ENCODE data around the gene MAML1. TPM values are rescaled to one million over a fixed set of nuclear protein-coding genes. Genes with fewer than 3 reads are reported as not detected.

Gene MAML1
- total RNA-seq, 1 experiment from 2014 or later: 10.6 TPM

- no peaks in the 10 kb centered on the region for H3F3A ChIP-seq (ENCODE audit: low read length, unreplicated experiment)
- H3K4me1 ChIP-seq (ENCODE audit: insufficient read depth, low read length): peaks cover 31% of the 10 kb centered on the region
- no TSS peak for BruUV-seq (replicated peaks)
- peaks cover 41% of the 10 kb centered on the region for H3K79me2 ChIP-seq (ENCODE audit: low read length)
- no peak overlapping the region for H3K27ac ChIP-seq (ENCODE audit: low read length)
- no peaks in the 10 kb centered on the region for H3K36me3 ChIP-seq (ENCODE audit: low read depth, low read length)
- POLR2A ChIA-PET (ENCODE audit: unreplicated experiment): no interaction called here
- H2AFZ ChIP-seq (ENCODE audit: low read length): no peak overlapping the region
- H3K9me3 ChIP-seq (ENCODE audit: low read length): no peaks in the 10 kb centered on the region
- intact Hi-C loops (cut with micrococcal nuclease): no loop called here
- H3K9ac ChIP-seq (ENCODE audit: low read length): no peak overlapping the region
- peaks cover 5% of the 10 kb centered on the region for H4K20me1 ChIP-seq (ENCODE audit: low read length)
- no peak overlapping the region for H3K4me3 ChIP-seq (ENCODE audit: low read length)
- no peaks in the 10 kb centered on the region for H3K9me2 ChIP-seq (replicated peaks; ENCODE audit: low read length)
- DNase-seq (no peak), ATAC-seq (no peak)
- CTCF ChIA-PET: no interaction called here
- no peaks in the 10 kb centered on the region for H3K27me3 ChIP-seq (ENCODE audit: low read length)
- no peak overlapping the region for H3K4me2 ChIP-seq (ENCODE audit: low read length)
- TF ChIP-seq EZH2phosphoT487 (IDR thresholded peaks at IDR 0.05; ENCODE audit: borderline replicate concordance, low read length) (no peak), CTCF (conservative IDR thresholded peaks at IDR 0.05; ENCODE audit: low read depth, low read length) (0 out of 2 replicates have a peak, but pooled peaks have one; percentile 12)
Measured at GRCh38 chr5:179801304-179802206, 68.9 kb downstream of the MAML1 start.

GRCh38 chr5:179802207-179802883 lies 69.7 kb downstream of the MAML1 start:
- H3K36me3 ChIP-seq (ENCODE audit: low read depth, low read length): no peaks in the 10 kb centered on the region
- H3K79me2 ChIP-seq (ENCODE audit: low read length): peaks cover 45% of the 10 kb centered on the region
- H2AFZ ChIP-seq (ENCODE audit: low read length): no peak overlapping the region
- no peaks in the 10 kb centered on the region for H3K9me3 ChIP-seq (ENCODE audit: low read length)
- BruUV-seq (replicated peaks): no TSS peak
- peak overlapping the region; percentile 65 for H3K27ac ChIP-seq (ENCODE audit: low read length)
- H3F3A ChIP-seq (ENCODE audit: low read length, unreplicated experiment): no peaks in the 10 kb centered on the region
- CTCF ChIA-PET: no interaction called here
- H3K4me2 ChIP-seq (ENCODE audit: low read length): peak overlapping the region; percentile 54
- H3K9me2 ChIP-seq (replicated peaks; ENCODE audit: low read length): no peaks in the 10 kb centered on the region
- no peak overlapping the region for H3K9ac ChIP-seq (ENCODE audit: low read length)
- peaks cover 5% of the 10 kb centered on the region for H4K20me1 ChIP-seq (ENCODE audit: low read length)
- peak; percentile 23 for ATAC-seq
- peaks cover 31% of the 10 kb centered on the region for H3K4me1 ChIP-seq (ENCODE audit: insufficient read depth, low read length)
- POLR2A ChIA-PET (ENCODE audit: unreplicated experiment): no interaction called here
- intact Hi-C loops (cut with micrococcal nuclease): no loop called here
- peak; percentile 66 for DNase-seq
- H3K27me3 ChIP-seq (ENCODE audit: low read length): no peaks in the 10 kb centered on the region
- TF ChIP-seq EZH2phosphoT487 (IDR thresholded peaks at IDR 0.05; ENCODE audit: borderline replicate concordance, low read length) (no peak), EZH2 (IDR thresholded peaks at IDR 0.05; ENCODE audit: low read length, unreplicated experiment) (no peak), CTCF (conservative IDR thresholded peaks at IDR 0.05; ENCODE audit: low read depth, low read length) (no peak)
- H3K4me3 ChIP-seq (ENCODE audit: low read length): no peak overlapping the region
